HG02938 (cell line): Measurements from ENCODE around the gene MAML2.
A peak's percentile ranks its signal among the peaks of the same experiment; 100 is the strongest.

Source experiments
- ATAC-seq: cut with Tn5 transposase; IDR thresholded peaks from one replicate; pipeline ENCODE4 v1.9.1; 2021; ENCODE audit warnings: mild to moderate bottlenecking, moderate library complexity; ENCODE audit not compliant: unreplicated experiment

The MAML2 gene

DNA sequence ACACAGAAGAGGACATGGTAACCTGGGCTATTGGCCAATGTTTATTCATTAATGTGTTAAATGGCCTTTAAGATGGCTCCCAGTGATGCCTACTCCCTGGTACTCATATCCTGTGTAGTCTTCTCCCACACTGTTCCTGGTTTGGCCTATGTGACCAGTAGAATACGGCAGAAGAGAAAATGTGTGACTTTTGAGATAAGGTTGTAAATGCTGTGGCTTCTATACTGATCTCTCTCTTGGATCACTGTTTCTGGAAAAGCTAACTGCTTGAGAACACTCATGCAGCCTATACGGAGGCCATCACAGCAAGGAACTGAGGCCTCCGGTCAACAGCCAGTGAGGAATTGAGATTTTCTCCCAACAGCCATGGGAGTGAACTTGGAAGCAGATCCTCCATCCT is 24.1 kb downstream of the MAML2 start:
- ATAC-seq: no peak

DNA sequence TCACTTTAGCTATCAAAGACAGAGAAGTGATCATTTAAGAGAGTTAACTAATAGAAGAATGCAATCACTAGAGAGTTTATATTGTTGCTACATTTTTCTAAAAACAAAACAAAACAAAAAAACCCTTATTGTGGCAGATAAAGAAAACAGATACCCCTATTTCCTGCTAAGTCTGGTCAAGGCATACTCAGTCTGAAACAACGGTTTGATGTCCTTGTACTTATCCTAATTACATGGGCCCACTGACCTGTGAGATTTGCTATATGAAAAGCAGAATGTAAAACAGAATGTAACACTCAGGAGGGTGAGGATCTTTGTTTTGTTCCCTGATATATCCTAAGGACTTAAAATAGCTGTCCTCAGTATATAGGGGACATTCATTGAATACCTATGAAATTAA is 24.6 kb downstream of the MAML2 start:
- no peak for ATAC-seq

DNA sequence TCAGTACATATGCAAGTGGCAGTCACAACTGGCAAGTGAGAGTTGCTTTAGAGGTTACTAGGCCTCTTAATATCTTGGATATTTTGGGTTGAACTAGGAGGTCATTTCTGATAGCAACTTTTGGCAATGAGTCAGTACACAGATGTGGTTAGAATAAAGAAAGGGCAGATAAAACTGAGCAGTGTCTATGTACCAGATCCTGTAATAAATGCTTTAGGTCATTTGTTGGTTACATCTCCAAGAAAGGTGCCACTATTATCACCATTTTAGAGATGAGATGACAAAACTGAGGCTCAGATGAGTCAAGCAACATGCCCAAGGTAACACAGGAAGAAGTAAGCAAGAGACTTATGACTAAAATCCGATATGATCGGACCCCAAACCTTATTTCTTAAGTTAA is 25.0 kb downstream of the MAML2 start:
- no peak for ATAC-seq

DNA sequence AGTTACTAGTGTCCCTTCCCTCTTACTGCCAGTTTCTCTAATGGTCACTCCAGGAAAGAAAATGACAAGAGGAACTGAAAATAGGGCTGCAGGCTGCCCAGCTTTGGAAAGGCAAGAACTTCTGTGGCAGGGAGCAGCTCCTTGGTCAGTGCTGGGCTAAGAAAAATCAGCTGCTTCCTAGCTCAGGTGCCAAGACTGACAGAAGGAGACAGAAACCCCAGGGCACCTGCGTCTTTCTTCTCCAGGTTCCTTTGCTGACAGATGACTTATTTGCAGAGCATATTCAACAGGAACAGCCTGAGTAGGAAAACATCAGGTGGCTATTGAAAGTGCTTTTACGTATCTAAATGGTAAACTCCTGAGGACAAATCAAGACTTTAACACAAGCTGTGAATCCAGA is 25.4 kb downstream of the MAML2 start:
- ATAC-seq: no peak

DNA sequence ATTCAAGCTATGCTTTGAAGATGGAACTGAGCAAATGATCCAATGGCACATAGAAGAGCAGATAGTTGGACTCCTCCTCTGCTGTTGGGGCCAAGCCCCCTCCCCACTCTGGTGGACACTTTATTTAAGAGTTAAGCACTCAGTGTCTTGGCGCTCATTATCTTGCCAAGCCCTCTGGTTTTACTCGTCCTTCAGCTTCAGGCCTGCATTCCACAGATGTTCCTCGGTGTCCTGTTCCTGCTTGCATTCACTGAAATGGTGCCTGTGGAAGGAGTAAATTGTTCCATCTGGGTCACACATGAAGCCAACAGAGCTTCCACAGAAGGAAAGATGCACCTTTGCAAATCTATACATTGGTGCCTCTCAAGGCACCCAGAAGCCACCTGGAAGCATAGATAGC is 26.1 kb downstream of the MAML2 start:
- ATAC-seq: no peak

DNA sequence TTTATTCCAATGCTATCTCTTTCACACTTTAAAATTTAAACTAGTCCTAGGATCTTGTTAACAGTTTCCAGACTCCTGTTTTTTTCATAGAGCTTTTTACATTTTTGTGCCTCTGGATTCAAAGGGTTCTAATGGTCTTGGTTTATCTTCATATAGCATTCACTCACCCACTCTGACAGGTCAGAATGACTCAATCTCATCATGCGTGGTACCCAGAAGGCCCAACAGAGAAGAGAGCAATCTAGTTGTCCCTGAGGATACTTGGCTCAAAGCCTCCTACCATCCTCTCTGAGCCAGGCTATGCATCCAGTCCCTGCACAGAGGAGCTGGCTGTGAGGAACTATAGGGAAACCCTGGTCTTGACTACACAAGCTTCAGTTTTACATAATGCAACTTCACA is 27.5 kb downstream of the MAML2 start:
- ATAC-seq: no peak

DNA sequence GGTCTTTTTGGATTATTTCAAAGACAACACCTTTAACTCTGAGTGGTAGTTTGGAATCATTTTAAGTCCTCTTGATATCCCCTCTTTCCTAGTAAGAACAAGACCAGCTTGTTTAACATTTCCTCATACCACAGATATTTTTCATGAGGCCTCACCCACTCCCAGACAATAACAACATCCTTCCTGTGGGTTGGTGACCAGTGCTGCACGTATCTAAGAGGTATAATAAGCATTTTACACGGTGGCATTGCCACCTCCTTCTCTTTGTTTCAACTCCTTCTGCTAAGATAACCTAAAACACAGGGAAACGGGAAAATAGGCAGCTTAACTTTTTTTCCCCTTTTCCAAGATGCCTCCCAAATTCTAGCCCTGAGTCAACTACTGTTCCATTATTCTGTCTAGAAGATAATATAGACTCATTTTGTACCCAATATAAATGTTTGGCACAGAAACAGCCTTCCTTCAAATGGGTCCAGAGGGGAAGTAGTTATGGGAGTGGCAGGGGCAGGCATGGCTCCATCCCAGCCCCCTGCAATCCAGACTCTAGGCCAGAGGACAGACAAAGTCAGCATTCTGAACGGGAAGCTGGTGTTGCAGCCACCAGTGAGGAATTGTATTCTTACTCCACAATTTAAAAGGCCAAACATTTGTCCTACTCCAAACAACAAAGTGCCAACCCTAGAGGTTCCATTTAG is 28.5 kb downstream of the MAML2 start:
- ATAC-seq: no peak

DNA sequence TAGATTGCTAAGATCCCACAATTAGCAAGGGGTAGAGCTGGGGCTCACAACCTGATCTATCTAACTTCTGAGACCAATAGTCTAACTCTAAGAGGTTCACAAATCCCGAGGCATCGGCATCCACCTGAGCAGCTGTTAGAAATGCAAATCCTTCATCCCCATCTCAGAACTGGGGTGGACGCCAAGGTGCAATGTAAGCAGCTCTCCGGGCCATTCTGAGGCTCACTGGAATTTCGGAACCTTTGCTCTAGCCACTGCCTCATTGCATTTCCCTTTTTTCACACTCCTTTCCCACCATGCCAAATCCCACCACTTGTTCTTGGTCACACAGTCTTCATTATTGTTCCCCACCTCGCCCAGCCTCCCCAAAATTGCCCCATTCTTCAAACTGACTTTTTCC is 29.8 kb downstream of the MAML2 start:
- no peak for ATAC-seq

DNA sequence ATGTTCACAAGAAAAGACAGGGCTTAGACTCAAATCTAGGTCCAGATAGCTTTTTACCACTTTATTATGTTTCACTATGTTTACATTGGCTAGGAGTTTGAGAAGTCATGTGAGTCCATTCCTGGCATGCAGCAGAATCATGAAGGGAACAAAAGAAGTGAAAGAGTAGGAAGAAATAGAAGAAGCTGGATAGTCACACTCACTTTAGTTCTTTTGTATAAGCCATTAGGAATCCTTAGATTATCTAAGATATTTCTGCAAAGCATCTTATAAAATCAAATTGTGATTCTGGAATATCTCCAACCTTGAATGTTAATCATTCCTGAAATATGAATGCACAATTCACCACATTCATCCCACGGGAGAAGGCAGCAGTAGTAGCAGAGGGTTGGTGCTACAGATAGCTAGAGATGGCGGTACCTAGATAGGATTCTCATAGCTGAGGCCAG is 31.9 kb downstream of the MAML2 start:
- ATAC-seq: no peak

DNA sequence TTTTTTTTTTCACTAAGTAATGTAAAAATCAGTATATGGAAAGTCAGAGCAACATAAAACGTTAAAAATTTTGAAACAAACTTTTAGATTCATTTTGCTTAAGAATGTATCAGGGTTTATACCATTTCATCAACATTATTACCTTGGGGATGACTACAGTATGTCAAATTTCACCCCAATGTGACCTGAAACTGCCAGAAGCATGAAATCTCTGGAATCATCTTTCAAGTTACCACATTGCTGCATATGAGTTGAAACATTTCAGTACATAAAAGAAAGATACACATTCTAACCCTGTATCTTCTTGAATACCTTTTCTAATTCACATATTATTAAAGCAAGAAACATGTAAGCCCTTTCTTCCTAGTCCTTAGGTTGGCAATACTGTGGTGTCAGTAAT is 32.8 kb downstream of the MAML2 start:
- ATAC-seq: no peak

DNA sequence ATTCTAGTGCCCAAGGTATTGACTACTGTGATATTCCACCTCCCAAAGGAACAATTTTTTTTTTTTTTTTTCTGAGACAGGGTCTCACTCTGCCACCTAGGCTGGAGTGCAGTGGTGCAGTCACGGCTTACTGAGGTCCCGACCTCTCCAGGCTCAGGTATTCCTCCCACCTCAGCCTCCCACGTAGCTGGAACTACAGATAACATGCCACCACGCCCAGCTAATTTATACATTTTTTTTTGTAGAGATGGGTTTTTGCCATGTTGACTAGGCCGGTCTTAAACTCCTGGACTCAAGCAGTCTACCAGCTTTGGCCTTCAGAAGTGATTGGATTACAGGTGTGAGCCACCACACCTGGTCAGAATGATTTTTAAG is 33.4 kb downstream of the MAML2 start:
- ATAC-seq: no peak

DNA sequence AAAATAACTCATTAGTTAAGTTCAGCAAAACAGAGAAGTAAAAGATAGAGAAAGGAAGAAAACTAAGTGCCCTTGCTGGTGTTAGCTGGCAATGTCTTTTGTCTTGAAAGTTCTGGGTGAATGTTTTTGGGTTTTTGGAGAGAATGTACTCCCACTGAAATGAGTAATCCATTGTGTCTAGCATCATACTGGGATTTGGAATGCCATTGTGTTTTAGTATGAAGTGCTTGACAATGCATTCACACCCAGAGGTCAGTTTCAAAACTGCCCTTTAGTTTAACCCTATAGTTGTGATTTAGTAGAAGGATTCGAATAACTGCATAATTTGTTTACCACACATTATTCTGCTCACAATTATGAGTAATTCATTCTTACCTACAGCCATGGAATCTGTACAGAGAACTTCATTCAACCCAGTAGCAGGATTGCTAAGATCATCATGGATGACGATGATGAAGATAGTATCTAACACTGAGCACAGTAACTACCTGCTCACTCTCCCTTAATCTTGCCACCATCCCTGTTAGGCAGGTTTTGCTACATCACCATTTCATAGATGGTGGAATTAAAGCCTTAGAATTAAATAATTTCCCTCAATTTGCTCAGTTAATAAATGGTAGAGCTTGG is 33.9 kb downstream of the MAML2 start:
- ATAC-seq: no peak

DNA sequence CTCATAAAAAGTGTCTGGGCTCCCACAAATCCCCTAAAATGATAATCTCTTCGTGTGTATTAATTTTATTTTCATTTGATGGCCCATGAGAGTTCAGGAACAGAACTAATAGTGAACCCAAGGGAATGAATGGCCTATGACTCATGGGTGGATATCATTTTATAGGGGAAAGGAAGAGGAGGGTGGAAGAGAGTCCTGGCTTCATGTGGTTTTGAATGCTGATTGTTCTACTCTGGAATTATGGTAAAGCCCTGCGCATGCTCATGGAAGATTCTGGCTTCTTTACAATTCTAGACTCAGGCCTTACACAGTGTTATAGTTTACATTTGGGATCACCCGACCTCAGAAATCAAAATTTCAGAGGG is 35.2 kb downstream of the MAML2 start:
- no peak for ATAC-seq

DNA sequence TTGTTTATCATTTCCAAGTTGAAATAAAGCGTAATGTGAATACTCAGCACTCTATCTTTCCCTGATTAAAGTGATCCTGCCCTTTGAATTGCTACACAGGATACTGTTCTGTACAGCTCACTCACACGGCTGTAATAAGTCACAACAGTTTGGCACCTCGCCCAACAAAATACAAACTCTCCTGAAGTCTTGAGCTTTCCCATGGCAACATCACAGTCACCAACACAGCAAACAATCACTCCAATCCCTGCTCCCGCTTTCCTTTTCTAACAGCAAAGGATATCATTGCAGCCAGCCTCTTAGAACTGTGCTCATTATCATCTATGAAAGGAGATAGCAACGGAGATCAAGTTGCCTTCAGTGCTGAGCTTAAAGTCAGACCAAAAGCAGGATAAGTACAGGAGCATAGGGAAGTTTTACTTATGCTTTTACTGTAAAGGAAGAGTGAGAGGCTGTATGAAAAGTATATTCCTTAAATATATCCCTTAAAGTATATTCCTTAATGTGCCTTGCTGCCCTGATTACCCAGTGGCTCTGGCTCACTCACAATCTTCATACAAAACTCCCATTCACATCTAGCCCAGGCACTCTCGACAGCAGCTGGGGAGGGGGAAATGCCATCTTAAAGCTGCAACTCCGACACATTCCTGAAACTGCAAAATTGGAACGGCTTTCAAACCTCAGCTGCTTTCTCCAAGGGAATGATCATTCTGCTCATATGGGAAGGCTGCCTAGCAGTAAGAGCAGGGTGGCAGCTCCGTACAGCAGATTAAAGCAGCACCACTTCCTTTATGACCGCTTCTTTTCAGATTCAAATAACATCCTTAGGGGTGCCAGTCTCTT is 35.8 kb downstream of the MAML2 start:
- peak; percentile 45 for ATAC-seq

DNA sequence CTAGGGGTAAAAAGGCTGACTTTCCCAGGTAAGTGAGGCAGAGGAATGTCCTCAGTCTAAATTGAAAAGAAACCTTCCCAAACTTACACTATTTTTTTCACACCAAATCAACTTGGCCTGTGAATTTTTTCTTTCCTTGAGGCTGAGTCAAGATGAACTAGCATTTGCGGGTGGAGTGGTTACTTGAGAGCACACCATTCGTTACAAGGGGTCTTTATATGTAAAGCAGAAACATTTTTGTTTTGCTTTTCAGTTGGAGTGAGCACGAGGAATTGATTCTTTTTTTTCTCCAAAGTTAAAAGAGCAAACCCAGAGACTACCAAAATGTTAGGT is 36.4 kb downstream of the MAML2 start:
- ATAC-seq: no peak

DNA sequence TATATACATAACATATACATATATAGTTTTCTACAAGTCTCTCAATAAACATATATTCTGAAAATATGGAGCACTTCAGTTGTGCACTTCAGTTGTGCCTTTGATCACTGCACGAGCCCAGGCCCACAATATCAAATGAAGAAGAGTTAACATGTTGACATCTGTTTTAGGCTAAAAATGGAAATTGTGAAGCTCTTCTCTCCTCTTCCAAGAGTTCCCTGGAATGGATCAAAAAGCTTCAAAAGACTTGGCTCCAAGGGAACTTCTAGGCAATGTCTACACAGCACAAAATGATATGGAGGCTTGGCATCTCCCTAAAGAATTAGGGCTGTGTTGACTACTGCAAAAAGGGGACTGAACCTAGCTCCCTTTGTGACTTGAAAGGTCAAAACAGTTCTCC is 36.9 kb downstream of the MAML2 start:
- ATAC-seq: no peak

DNA sequence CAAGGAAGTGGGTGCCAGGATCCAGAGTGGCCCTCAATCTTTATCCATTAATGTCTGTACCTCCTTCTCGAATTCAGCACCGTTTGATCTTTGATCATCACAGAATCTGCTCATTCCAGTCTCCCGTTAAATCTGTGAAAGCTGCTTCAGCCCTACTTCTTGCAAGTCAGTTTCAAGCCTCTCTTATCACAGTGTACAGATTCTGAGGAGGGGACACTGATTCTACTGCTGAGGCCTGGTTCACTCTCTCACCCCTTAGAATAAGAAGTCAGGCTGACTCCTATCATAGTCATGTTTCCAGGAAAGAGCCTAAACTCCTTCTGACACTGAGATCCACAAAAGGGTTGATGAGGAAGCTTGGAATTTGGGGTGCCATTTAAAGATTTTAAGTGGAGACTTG is 39.0 kb downstream of the MAML2 start:
- no peak for ATAC-seq

DNA sequence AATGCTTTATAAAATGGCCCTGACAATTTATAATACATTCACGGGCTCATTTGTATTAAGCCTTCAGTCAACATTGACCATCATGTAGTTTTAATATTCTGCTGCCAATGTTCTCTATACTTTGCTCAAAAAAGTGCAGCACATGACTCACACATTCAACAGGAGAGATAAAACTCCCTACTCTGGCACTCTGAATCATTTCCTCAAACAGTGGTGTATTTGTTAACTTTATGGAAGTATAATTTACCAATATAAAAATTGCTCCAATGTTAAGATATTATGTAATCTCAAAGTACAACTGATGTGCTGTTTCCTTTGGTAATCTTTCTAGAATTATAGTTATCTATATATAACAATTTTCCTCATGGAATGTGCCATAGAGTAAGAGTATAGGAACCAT is 39.9 kb downstream of the MAML2 start:
- ATAC-seq: no peak

DNA sequence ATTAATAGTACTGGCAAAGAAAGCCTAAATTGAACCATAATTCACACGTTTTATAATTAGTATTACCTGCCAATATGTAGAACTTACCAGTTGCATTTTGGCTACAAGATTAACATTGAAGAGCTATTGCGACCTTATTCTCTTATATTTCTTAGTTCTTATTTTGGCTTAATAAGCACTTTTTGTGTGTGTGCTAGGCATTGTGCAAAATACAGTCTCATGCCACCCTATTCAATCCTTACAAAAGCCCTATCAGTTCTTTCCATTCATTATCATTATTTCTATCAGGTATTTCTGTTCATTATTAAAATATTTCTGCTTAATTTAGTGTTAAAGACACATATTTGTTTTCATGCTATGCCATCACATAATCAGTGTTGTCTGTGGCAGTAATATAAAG is 41.2 kb downstream of the MAML2 start:
- ATAC-seq: no peak

DNA sequence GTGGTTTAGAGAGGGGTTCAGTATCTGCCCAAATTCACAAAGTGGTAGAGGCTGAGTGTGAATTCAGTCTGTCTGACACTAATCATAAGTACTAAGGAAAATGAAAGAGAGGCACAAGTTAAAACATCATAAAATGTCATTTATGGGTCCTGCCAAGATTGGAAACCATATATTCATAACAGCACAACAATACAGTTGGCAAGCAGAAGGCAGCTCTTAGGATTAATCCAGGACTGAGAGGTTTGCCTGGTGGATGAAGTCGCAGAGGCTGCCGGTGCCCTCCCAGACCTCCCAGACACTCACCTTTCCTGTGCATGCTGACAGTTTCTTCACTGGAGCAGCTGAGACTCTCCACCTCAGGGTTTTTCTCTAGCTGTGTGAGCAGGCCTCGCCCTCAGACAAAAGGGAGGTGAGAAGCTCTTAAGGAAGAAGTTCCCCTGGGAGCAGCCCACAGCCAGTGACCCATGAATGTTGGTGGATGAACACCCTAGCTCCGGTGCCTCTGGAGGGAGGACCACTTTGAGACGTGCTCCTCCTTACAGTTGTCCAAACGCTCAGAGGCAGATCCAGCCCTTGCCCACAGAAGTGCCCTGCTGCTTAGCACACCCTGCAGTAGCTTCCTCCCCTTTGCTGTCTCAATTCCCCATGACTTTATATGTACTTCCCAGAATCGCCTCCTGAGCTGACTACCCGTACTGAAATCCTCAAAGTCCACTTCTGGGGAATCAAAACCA is 43.7 kb downstream of the MAML2 start:
- ATAC-seq: no peak

DNA sequence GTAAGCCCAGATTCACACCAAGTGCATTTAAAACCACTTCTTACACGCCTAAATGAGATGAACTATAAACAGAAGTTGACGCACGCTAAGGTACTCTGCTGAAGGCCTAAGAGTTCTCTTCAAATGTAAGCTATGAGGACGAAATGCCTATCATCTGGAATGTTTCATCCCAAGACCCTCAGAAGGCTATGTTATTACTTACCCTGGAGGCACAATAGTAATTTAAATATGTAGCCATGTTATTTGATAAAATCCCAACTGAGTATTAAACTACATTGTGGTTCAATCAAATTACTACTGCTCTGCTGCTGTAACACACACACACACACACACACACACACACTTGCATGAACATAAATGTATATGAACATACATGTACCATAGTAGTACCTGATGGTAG is 47.6 kb downstream of the MAML2 start:
- no peak for ATAC-seq

DNA sequence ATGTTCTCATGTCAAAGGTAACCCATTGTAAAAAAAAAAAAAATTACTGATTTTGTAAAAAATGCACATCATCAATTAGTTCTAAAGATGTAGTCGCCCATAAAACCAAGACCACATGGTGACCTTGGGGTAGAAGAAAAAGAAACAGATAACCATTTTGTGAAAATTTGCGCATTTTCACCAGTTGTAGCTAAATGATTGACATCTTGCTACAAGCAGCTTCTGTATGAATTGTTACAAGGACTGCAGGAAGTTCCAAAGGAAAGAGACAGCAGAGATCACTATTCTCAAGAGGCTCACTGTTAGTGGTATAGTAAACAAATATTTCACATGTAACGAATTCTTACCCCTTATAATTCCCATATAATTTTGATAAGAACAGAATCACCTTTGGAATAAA is 48.7 kb downstream of the MAML2 start:
- ATAC-seq: no peak
